Keratinocyte (primary cell): ENCODE results near the gene OASL. TPM values are rescaled to one million over a fixed set of nuclear protein-coding genes. Genes with fewer than 3 reads are reported as not detected.

Experiments
- DNase-seq: peaks from one replicate; pipeline ENCODE4 v3.0.0-alpha.2; 2011; ENCODE audit warnings: low read depth, missing footprints, low spot score
- FAIRE-seq: peaks from 2 replicates; lab custom pipeline; 2011; peaks lifted over from hg19 to GRCh38; lab: Jason Lieb, UNC
- H2AFZ ChIP-seq: 2 replicates; pipeline ENCODE4 v1.6.0; 2012; ENCODE audit warnings: low read length, control low read depth, inconsistent platforms; ENCODE audit not compliant: control insufficient read depth
- H3K27ac ChIP-seq: 2 replicates; pipeline ENCODE4 v1.5.1; 2011; ENCODE audit warnings: low read length; ENCODE audit not compliant: control insufficient read depth, insufficient read depth
- H3K27me3 ChIP-seq: 3 replicates; pipeline ENCODE4 v1.6.0; 2011; ENCODE audit warnings: low read length; ENCODE audit not compliant: control insufficient read depth, insufficient read depth; ENCODE audit errors: extremely low read depth
- H3K36me3 ChIP-seq, 2 experiments: 2 replicates in 1 of 2; 3 replicates in 1 of 2; pipeline ENCODE4 v1.5.1; 2011; ENCODE audit warnings: low read length in 2 of 2, mild to moderate bottlenecking in 1 of 2; ENCODE audit not compliant: control insufficient read depth in 2 of 2, insufficient read depth in 2 of 2; ENCODE audit errors: extremely low read depth in 1 of 2
- H3K4me1 ChIP-seq: 3 replicates; pipeline ENCODE4 v1.5.1; 2011; ENCODE audit warnings: low read length; ENCODE audit not compliant: control insufficient read depth, insufficient read depth; ENCODE audit errors: extremely low read depth
- H3K4me2 ChIP-seq: 3 replicates; pipeline ENCODE4 v1.6.0; 2011; ENCODE audit warnings: low read depth, low read length; ENCODE audit not compliant: control insufficient read depth, insufficient read depth; ENCODE audit errors: extremely low read depth
- H3K4me3 ChIP-seq, 3 experiments: fragments of 200-600 bp in 1 of 3; sonication (generic) in 1 of 3; 2 replicates in 2 of 3; 3 replicates in 1 of 3; pipeline ENCODE4 v1.5.1; 2011 to 2016; ENCODE audit warnings: low read length in 3 of 3, mild to moderate bottlenecking in 3 of 3, control low read depth in 2 of 3, inconsistent platforms in 1 of 3, low read depth in 1 of 3, mixed read lengths in 1 of 3, mixed run types in 1 of 3, moderate library complexity in 1 of 3; ENCODE audit not compliant: control insufficient read depth in 2 of 3, insufficient read depth in 2 of 3; ENCODE audit errors: extremely low read depth in 1 of 3
- H3K79me2 ChIP-seq: 2 replicates; pipeline ENCODE4 v1.6.0; 2012; ENCODE audit warnings: low read length; ENCODE audit not compliant: control insufficient read depth, insufficient read depth
- H3K9ac ChIP-seq: 3 replicates; pipeline ENCODE4 v1.6.0; 2011; ENCODE audit warnings: low read length; ENCODE audit not compliant: control insufficient read depth, insufficient read depth; ENCODE audit errors: extremely low read depth
- H3K9me1 ChIP-seq: 3 replicates; pipeline ENCODE4 v1.6.0; 2011; ENCODE audit warnings: low read length; ENCODE audit not compliant: control insufficient read depth, insufficient read depth; ENCODE audit errors: extremely low read depth
- H3K9me3 ChIP-seq: 2 replicates; pipeline ENCODE4 v1.5.1; 2012; ENCODE audit warnings: low read depth, low read length; ENCODE audit not compliant: control insufficient read depth
- H4K20me1 ChIP-seq: 3 replicates; pipeline ENCODE4 v1.6.0; 2011; ENCODE audit warnings: low read length; ENCODE audit not compliant: control insufficient read depth, insufficient read depth; ENCODE audit errors: extremely low read depth
- EZH2 ChIP-seq: IDR thresholded peaks from one replicate; pipeline ENCODE4 v1.6.1; 2012; ENCODE audit warnings: inconsistent platforms, mild to moderate bottlenecking, low read length, moderate library complexity
- dilution Hi-C: fragments of 300-500 bp; cut with MboI; formaldehyde crosslinking; loops from one replicate; pipeline ENCODE4 v1.7.0; 2020; ENCODE audit warnings: low sequenced_read_pairs; ENCODE audit not compliant: extremely low pct_ligation_motif_present
- polyA plus RNA-seq, 5 experiments: library from polyadenylated mRNA; depleted of rRNA in 3 of 5; stranded (reverse) in 3 of 5; stranded (forward) in 1 of 5; unstranded in 1 of 5; fragments of >200 nt; gene quantifications; 1 replicate in 1 of 5; 2 replicates in 3 of 5; 3 replicates in 1 of 5; pipeline versions ENCODE4 v1.2.1 to v1.2.3, GENCODE V29; 2011 to 2012; ENCODE audit warnings: missing spikeins in 2 of 5, low read depth in 1 of 5, low replicate concordance in 1 of 5
- TF ChIP-seq, protein P1 (sequence below), 3 experiments: IDR thresholded peaks in 1 of 3; conservative IDR thresholded peaks in 1 of 3; optimal IDR thresholded peaks in 1 of 3; 2 replicates in 2 of 3; 3 replicates in 1 of 3; pipeline versions ENCODE3 to v1.5.1; 2011; ENCODE audit warnings: low read length in 3 of 3, mild to moderate bottlenecking in 3 of 3, moderate library complexity in 2 of 3, control low read depth in 1 of 3, inconsistent platforms in 1 of 3; ENCODE audit not compliant: insufficient read depth in 2 of 3; ENCODE audit errors: extremely low read depth in 1 of 3

Gene OASL
- polyA plus RNA-seq, 1 donor (not counting 4 experiments of a cell fraction or from before 2014, with no cell fraction given), result 3.6 TPM

DNA sequence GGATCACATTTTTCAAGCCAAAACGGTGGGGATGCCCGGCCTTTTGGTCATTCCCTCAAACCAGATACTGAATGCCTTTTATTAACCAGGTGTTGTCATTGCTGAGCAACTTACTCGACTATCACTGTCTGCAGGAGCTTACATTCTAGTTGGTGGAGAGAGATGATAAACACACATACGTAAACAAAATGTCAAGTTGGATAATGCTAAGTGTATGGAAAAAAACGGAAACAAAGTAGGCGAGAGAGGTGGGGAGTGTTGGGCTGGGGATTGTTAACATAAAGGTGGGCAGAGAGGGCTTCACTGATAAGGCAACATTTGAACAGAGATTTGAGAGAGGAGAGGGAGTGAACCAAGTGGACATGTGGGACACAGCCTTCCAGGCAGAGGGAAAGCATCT is 27.2 kb downstream of the OASL start:
- H2AFZ ChIP-seq, result no peak overlapping the region
- no peak overlapping the region for H3K9ac ChIP-seq
- FAIRE-seq (no peak), DNase-seq (no peak)
- dilution Hi-C loops, result no loop called here
- peaks cover 23 to 31% of the 10 kb centered on the region in 2 experiments for H3K36me3 ChIP-seq
- no peak overlapping the region for H3K4me3 ChIP-seq
- no peak overlapping the region for H3K4me2 ChIP-seq
- H3K27ac ChIP-seq, result no peak overlapping the region
- TF ChIP-seq, protein P1, sequence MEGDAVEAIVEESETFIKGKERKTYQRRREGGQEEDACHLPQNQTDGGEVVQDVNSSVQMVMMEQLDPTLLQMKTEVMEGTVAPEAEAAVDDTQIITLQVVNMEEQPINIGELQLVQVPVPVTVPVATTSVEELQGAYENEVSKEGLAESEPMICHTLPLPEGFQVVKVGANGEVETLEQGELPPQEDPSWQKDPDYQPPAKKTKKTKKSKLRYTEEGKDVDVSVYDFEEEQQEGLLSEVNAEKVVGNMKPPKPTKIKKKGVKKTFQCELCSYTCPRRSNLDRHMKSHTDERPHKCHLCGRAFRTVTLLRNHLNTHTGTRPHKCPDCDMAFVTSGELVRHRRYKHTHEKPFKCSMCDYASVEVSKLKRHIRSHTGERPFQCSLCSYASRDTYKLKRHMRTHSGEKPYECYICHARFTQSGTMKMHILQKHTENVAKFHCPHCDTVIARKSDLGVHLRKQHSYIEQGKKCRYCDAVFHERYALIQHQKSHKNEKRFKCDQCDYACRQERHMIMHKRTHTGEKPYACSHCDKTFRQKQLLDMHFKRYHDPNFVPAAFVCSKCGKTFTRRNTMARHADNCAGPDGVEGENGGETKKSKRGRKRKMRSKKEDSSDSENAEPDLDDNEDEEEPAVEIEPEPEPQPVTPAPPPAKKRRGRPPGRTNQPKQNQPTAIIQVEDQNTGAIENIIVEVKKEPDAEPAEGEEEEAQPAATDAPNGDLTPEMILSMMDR (optimal IDR thresholded peaks at IDR 0.05 in 1 of 3, IDR thresholded peaks at IDR 0.05 in 1 of 3, conservative IDR thresholded peaks at IDR 0.05 in 1 of 3; ENCODE audit: extremely low read depth in 1 of 3, insufficient read depth in 2 of 3, low read length in 3 of 3), result no peak
- no peak for TF ChIP-seq EZH2
- H4K20me1 ChIP-seq, result no peaks in the 10 kb centered on the region
- no peaks in the 10 kb centered on the region for H3K9me1 ChIP-seq
- H3K79me2 ChIP-seq, result peaks cover 14% of the 10 kb centered on the region
- no peaks in the 10 kb centered on the region for H3K27me3 ChIP-seq
- no peaks in the 10 kb centered on the region for H3K9me3 ChIP-seq
- H3K4me1 ChIP-seq, result peaks cover 6% of the 10 kb centered on the region

DNA sequence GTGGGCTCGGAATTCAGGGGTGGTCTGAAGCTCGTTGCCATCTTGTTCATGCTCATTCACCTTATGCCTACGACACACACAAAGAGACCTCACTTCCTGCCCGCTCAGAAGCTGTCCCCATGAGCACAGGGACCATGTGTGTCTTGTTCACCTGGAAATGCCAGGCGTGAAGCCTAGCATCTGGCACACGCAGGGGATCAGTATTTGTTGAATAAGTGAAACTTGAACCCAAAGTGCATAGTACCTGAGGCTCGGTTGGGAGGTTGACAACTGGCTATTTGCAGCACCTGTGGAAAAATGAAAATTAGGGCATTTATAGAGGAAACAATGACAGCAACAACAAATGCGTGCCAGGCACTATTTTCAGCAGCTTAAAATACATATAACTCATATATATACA is 28.2 kb downstream of the OASL start:
- H2AFZ ChIP-seq, result no peak overlapping the region
- H3K4me1 ChIP-seq, result peaks cover 6% of the 10 kb centered on the region
- no peak overlapping the region for H3K27ac ChIP-seq
- FAIRE-seq, result no peak
- H3K4me2 ChIP-seq, result no peak overlapping the region
- no peak overlapping the region for H3K4me3 ChIP-seq
- H4K20me1 ChIP-seq, result no peaks in the 10 kb centered on the region
- DNase-seq, result no peak
- H3K9me3 ChIP-seq, result no peaks in the 10 kb centered on the region
- no peaks in the 10 kb centered on the region for H3K27me3 ChIP-seq
- H3K79me2 ChIP-seq, result peaks cover 10% of the 10 kb centered on the region
- dilution Hi-C loops, result no loop called here
- no peaks in the 10 kb centered on the region for H3K9me1 ChIP-seq
- H3K9ac ChIP-seq, result no peak overlapping the region
- peaks cover 27 to 31% of the 10 kb centered on the region in 2 experiments for H3K36me3 ChIP-seq
- TF ChIP-seq, protein P1 (optimal IDR thresholded peaks at IDR 0.05 in 1 of 3, IDR thresholded peaks at IDR 0.05 in 1 of 3, conservative IDR thresholded peaks at IDR 0.05 in 1 of 3; ENCODE audit: extremely low read depth in 1 of 3, insufficient read depth in 2 of 3, low read length in 3 of 3), result no peak
- TF ChIP-seq EZH2, result no peak
